Mesothelial cell of epicardium (in vitro differentiated cells): ENCODE results near the gene RTN4IP1. TPM values are rescaled to one million over a fixed set of nuclear protein-coding genes. Genes with fewer than 3 reads are reported as not detected.

Source experiments
- DNase-seq, 2 experiments: peaks; one replicate each; pipeline ENCODE4 v3.0.0; 2021; ENCODE audit warnings: low spot score in 2 of 2; ENCODE audit not compliant: unreplicated experiment in 2 of 2
- H3K27ac Mint-ChIP-seq: 2 replicates; pipeline ENCODE4 v1.8.0; 2021; ENCODE audit warnings: mixed read lengths
- H3K27me3 Mint-ChIP-seq: 2 replicates; pipeline ENCODE4 v1.8.0; 2021; ENCODE audit warnings: low read depth, mixed read lengths
- H3K36me3 Mint-ChIP-seq: 2 replicates; pipeline ENCODE4 v1.8.0; 2021; ENCODE audit warnings: mixed read lengths
- H3K4me1 Mint-ChIP-seq: 2 replicates; pipeline ENCODE4 v1.8.0; 2021; ENCODE audit warnings: mixed read lengths
- H3K4me3 Mint-ChIP-seq: 2 replicates; pipeline ENCODE4 v1.8.0; 2021; ENCODE audit warnings: mild to moderate bottlenecking, moderate library complexity, mixed read lengths
- H3K9me3 Mint-ChIP-seq: 2 replicates; pipeline ENCODE4 v1.8.0; 2021; ENCODE audit warnings: mixed read lengths
- total RNA-seq: library from RNA; stranded (reverse); gene quantifications from 3 replicates; pipeline ENCODE4 v1.2.1, GENCODE V29; 2021
- TF ChIP-seq, protein P1 (sequence below): fragments of 200-600 bp; sonication (generic); IDR thresholded peaks from one replicate; pipeline ENCODE4 v1.5.0; 2021; ENCODE audit warnings: antibody characterized with exemption; ENCODE audit not compliant: unreplicated experiment

RTN4IP1 gene
- total RNA-seq, 1 donor from 2014 or later, result 6.8 TPM

DNA sequence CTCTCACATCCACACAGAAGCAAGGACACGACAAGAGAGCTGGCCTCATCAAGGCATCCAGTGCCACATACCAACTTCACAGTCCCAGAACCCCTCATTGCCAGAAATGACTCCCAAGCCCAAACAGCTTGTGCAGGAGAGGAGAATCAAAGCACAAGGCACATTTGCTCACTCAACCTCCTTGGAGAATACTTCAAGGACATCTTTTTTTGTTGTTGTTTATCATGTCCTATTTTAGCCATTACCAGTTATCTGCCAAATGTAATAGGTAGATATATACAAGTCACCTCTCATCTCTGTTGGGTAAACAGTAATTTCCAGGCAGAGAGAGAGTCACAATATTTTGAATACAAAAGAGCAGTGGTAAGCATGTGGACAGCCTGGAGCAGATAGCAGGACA lies 47.8 kb downstream of the RTN4IP1 start:
- Mint-ChIP-seq H3K36me3 (peaks cover 15% of the 10 kb centered on the region), H3K9me3 (no peaks in the 10 kb centered on the region), H3K27ac (no peak overlapping the region), H3K4me3 (no peak overlapping the region), H3K4me1 (no peaks in the 10 kb centered on the region), H3K27me3 (no peaks in the 10 kb centered on the region)
- TF ChIP-seq, protein P1, sequence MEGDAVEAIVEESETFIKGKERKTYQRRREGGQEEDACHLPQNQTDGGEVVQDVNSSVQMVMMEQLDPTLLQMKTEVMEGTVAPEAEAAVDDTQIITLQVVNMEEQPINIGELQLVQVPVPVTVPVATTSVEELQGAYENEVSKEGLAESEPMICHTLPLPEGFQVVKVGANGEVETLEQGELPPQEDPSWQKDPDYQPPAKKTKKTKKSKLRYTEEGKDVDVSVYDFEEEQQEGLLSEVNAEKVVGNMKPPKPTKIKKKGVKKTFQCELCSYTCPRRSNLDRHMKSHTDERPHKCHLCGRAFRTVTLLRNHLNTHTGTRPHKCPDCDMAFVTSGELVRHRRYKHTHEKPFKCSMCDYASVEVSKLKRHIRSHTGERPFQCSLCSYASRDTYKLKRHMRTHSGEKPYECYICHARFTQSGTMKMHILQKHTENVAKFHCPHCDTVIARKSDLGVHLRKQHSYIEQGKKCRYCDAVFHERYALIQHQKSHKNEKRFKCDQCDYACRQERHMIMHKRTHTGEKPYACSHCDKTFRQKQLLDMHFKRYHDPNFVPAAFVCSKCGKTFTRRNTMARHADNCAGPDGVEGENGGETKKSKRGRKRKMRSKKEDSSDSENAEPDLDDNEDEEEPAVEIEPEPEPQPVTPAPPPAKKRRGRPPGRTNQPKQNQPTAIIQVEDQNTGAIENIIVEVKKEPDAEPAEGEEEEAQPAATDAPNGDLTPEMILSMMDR, result no peak
- no peak for DNase-seq

DNA sequence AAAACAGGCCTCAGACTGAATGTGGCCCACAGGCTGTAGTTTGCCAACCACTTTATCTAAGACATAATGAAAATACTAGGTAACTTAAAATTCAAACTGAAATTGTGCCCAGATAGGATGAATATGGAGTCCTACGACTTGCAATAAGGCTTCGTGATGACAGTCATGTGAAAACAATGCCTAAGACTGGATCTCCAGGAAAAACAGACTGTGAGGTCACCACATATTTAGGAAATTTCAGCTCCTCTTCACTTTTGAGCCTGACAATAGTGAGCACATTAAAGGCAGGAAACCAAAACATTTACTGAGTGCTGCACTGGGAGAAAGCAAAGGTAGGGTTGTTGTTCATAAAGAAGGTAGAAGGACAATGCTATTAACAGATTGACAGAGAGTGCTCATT lies 50.0 kb downstream of the RTN4IP1 start:
- H3K4me3 Mint-ChIP-seq, result no peak overlapping the region
- DNase-seq, result no peak
- H3K36me3 Mint-ChIP-seq, result peaks cover 22% of the 10 kb centered on the region
- TF ChIP-seq, protein P1, result no peak
- no peaks in the 10 kb centered on the region for H3K4me1 Mint-ChIP-seq
- no peaks in the 10 kb centered on the region for H3K27me3 Mint-ChIP-seq
- H3K27ac Mint-ChIP-seq, result no peak overlapping the region
- no peaks in the 10 kb centered on the region for H3K9me3 Mint-ChIP-seq

DNA sequence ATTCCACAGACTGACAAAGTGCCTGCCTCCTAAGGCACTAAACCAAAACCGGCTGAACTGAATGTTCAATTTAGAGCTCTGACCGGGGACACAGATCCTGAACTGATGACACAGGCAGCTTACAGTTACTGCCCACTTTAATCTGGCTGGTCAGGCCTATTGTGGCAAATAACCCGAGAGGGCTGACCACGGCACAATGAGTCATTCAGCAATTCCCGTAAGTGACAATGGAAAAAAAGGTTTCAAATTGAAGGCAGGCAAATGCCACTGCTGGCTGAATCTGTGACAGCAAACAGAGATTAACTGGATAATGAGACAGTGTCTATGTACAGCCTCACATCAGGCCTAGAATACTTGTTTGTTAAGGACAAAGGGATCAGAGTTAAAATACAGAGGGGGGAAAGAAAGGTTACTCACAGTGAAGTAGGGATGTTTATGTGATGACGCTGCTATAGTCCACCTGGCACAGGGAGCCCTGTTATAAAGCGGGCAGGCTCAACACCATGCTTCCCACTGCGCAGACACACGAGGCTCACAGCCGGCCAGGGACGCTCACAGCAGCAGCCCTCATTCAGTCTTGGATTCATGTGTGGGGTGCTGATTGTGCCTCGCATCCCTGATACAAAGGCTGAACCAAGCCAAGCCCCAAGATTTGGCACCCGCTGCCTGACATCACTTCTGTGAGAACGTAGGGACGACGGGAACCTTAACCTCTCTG lies 54.4 kb downstream of the RTN4IP1 start:
- DNase-seq, result no peak
- TF ChIP-seq, protein P1, result no peak
- Mint-ChIP-seq H3K27ac (no peak overlapping the region), H3K4me3 (no peak overlapping the region), H3K9me3 (no peaks in the 10 kb centered on the region), H3K4me1 (no peaks in the 10 kb centered on the region), H3K36me3 (peaks cover 12% of the 10 kb centered on the region), H3K27me3 (no peaks in the 10 kb centered on the region)

DNA sequence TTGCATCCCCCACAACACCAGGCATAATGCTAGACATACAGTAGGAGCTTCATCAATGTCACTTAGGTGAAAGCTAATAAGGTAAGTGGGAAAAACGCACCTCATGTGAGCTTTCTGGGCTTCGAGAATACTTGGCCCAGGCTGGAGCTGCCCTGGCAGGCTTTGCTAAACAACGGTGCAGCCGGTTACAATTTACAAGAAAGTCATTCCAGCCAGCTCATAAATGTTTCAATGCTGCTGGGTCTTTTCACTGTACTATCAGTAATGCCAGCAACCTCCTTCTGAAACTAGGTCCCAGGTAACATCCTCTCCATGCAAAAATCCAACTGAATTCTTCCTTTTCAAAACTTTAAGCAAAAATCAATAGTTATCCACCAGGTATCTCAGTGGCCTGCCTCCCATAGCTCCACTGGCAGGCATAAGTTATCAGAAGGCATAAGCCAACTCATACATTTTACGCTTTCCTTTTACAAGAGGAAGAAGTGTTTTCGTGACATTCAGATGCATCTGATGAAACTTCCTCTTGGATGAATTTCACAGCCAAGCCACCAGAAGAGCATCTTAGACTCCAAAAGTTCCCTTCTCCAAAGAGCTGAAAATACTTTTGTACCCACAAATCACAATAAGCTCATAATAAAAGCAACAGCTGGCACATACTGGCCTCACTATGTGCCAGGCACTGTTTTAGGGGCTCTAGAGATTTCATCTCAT lies 56.3 kb downstream of the RTN4IP1 start:
- Mint-ChIP-seq H3K27me3 (no peaks in the 10 kb centered on the region), H3K9me3 (no peaks in the 10 kb centered on the region), H3K4me1 (no peaks in the 10 kb centered on the region), H3K4me3 (no peak overlapping the region), H3K27ac (no peak overlapping the region), H3K36me3 (peaks cover 9% of the 10 kb centered on the region)
- DNase-seq, result no peak
- TF ChIP-seq, protein P1, result no peak

DNA sequence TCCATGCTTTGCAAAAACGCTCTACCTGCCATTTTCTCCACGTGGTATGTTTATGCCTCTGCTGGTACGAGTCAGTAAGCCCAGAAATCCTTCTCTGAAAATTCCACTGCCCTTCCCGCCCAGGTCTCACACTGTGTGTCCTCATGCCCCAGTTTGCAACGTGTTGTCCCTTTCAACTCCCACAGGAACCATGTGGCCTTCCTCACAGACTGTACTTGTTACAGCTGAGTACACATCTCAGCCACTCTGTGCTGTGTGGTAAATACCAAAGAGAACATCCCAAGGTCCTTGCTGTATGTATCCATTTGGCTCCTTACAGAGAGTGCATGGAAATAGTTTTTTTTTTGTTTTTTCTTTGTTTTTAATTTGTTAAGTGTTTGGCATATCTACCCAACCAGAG lies 56.9 kb downstream of the RTN4IP1 start:
- no peak overlapping the region for H3K4me3 Mint-ChIP-seq
- no peak for DNase-seq
- peaks cover 9% of the 10 kb centered on the region for H3K36me3 Mint-ChIP-seq
- H3K4me1 Mint-ChIP-seq, result no peaks in the 10 kb centered on the region
- no peak overlapping the region for H3K27ac Mint-ChIP-seq
- no peaks in the 10 kb centered on the region for H3K27me3 Mint-ChIP-seq
- H3K9me3 Mint-ChIP-seq, result no peaks in the 10 kb centered on the region
- TF ChIP-seq, protein P1, result no peak
